Mucosa of descending colon (tissue), 3 donors: Measurements from ENCODE around the gene RBM19. TPM values are rescaled to one million over a fixed set of nuclear protein-coding genes. Genes with fewer than 3 reads are reported as not detected.

ENCODE experiments used
- ATAC-seq: fragments of 200-7000 bp; cut with Tn5 transposase; one replicate; pipeline ENCODE4 v1.9.1; 2020; ENCODE audit warnings: mild to moderate bottlenecking, moderate library complexity
- DNase-seq, 3 donors: peaks; one replicate each; pipeline ENCODE4 v3.0.0-alpha.2; 2020
- H3K36me3 ChIP-seq: fragments of 200-600 bp; one replicate; pipeline ENCODE4 v1.8.0; 2021; ENCODE audit warnings: low read depth, mild to moderate bottlenecking
- H3K4me1 ChIP-seq: fragments of 200-600 bp; one replicate; pipeline ENCODE4 v1.8.0; 2021; ENCODE audit warnings: low read depth, mild to moderate bottlenecking
- H3K4me3 ChIP-seq: fragments of 200-600 bp; one replicate; pipeline ENCODE4 v1.8.0; 2021; ENCODE audit warnings: mild to moderate bottlenecking
- H3K9me3 ChIP-seq: fragments of 200-600 bp; one replicate; pipeline ENCODE4 v1.8.0; 2021; ENCODE audit warnings: mild to moderate bottlenecking
- intact Hi-C, 2 donors: fragments of 100-400 bp; cut with DNase I in 1 of 2; cut with micrococcal nuclease in 1 of 2; formaldehyde crosslinking; loops; one replicate each; pipeline versions ENCODE4 v1.11.0 to v1.11.1; 2022; cut with DNase I, micrococcal nuclease
- long read RNA-seq, 2 donors: library from polyadenylated mRNA; unstranded; transcript quantifications; one replicate each; pipeline ENCODE4 v2.0.0, GENCODE V29; 2019 to 2021
- total RNA-seq, 3 donors: library from RNA; stranded (reverse); fragmentation: NEBNext Ultra II Directional in 2 of 3; extraction: Animal tissue kit (Norgen Biotek cat#: 25700) in 2 of 3; gene quantifications; one replicate each; pipeline versions ENCODE4 v1.2.1 to v1.2.4, GENCODE V29; 2021 to 2023
- TF ChIP-seq, protein P1 (sequence below): fragments of 200-600 bp; IDR thresholded peaks from one replicate; pipeline ENCODE4 v1.8.0; 2022; ENCODE audit warnings: antibody characterized with exemption, mild to moderate bottlenecking
- donor health status: DM: no; HTN: no; CAD: no; lungs with moderate emphysema.
- donor health status: DM: no; HTN: no; CAD: no.
- donor health status: DM: no; HTN: yes; CAD: no.

RBM19 gene
- 10 to 100 TPM; 22.5 to 38.4 (median 32.9) TPM for total RNA-seq
- long read RNA-seq, donor 1, full-length matches to known transcripts, result 45 of 62 reads
- long read RNA-seq, donor 1, partial matches to known transcripts, result 7 of 62 reads
- long read RNA-seq, donor 1, other reads (novel, unspliced or antisense), result 10 of 62 reads
- long read RNA-seq, donor 2, full-length matches to known transcripts, result 3 of 15 reads
- long read RNA-seq, donor 2, partial matches to known transcripts, result 9 of 15 reads
- long read RNA-seq, donor 2, other reads (novel, unspliced or antisense), result 3 of 15 reads

- no peaks in the 10 kb centered on the region for H3K36me3 ChIP-seq
- intact Hi-C loops, result no loop called here
- peak within 1 kb of the TSS; percentile 52 for H3K4me3 ChIP-seq
- peaks cover 11% of the 10 kb centered on the region for H3K4me1 ChIP-seq
- TF ChIP-seq, protein P1, sequence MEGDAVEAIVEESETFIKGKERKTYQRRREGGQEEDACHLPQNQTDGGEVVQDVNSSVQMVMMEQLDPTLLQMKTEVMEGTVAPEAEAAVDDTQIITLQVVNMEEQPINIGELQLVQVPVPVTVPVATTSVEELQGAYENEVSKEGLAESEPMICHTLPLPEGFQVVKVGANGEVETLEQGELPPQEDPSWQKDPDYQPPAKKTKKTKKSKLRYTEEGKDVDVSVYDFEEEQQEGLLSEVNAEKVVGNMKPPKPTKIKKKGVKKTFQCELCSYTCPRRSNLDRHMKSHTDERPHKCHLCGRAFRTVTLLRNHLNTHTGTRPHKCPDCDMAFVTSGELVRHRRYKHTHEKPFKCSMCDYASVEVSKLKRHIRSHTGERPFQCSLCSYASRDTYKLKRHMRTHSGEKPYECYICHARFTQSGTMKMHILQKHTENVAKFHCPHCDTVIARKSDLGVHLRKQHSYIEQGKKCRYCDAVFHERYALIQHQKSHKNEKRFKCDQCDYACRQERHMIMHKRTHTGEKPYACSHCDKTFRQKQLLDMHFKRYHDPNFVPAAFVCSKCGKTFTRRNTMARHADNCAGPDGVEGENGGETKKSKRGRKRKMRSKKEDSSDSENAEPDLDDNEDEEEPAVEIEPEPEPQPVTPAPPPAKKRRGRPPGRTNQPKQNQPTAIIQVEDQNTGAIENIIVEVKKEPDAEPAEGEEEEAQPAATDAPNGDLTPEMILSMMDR, result peak; percentile 93
- ATAC-seq (peak; percentile 100), DNase-seq (peak; percentile 97 to 99 (median 98))
- H3K9me3 ChIP-seq, result no peaks in the 10 kb centered on the region
These were observed at the start of gene RBM19 for GRCh38 chr12:113965951-113966797. TSS of gene RBM19 (minus strand) at chr12:113966325. CDS start at chr12:113966227, 98 bp downstream.

- Histone ChIP-seq H3K4me3 (no peak overlapping the region), H3K4me1 (no peaks in the 10 kb centered on the region), H3K36me3 (no peaks in the 10 kb centered on the region), H3K9me3 (no peaks in the 10 kb centered on the region)
- intact Hi-C loops, result no loop called here
- TF ChIP-seq, protein P1, result no peak
- ATAC-seq, result no peak
- no peak for DNase-seq
These were observed 49.7 kb upstream of the RBM19 start for GRCh38 chr12:114015851-114016250.

- TF ChIP-seq, protein P1, result no peak
- H3K36me3 ChIP-seq, result no peaks in the 10 kb centered on the region
- DNase-seq, result no peak
- no peaks in the 10 kb centered on the region for H3K4me1 ChIP-seq
- intact Hi-C loops, result no loop called here
- H3K4me3 ChIP-seq, result no peak overlapping the region
- no peak for ATAC-seq
- no peaks in the 10 kb centered on the region for H3K9me3 ChIP-seq
These were observed 47.6 kb upstream of the RBM19 start for GRCh38 chr12:114013575-114014345.

GRCh38 chr12:114012744-114013431, 46.8 kb upstream of the RBM19 start:
- Histone ChIP-seq H3K4me3 (no peak overlapping the region), H3K4me1 (no peaks in the 10 kb centered on the region), H3K36me3 (no peaks in the 10 kb centered on the region), H3K9me3 (no peaks in the 10 kb centered on the region)
- intact Hi-C loops, result no loop called here
- DNase-seq (no peak), ATAC-seq (no peak)
- TF ChIP-seq, protein P1, result no peak

DNA sequence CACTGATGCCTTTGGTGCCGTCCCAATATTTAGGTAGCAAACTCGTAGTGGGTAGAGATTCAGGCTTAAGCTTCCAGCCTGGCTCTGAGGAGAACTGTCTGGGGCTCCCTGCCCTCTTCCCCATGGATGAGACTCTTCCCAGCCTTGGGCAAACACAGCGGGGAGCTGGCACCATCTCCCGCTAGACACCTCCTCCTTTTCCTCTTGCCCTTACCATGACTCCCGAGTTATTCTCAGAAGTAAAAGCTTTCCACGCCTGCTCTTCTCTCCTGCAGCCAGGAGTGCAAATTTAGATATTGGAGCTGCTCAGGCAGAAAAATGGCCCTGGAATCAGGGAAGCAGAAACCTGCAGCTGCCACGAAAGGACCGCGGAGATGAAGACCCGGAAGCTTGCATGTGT, 45.6 kb upstream of the RBM19 start:
- intact Hi-C loops, result no loop called here

More for the DNA sequence above, 45.6 kb upstream of the RBM19 start:
- no peak overlapping the region for H3K4me3 ChIP-seq
- H3K36me3 ChIP-seq, result no peaks in the 10 kb centered on the region
- no peaks in the 10 kb centered on the region for H3K4me1 ChIP-seq
- H3K9me3 ChIP-seq, result no peaks in the 10 kb centered on the region
- DNase-seq (no peak), ATAC-seq (no peak)
- TF ChIP-seq, protein P1, result no peak
